ENCODE measurements around the gene CCDC85C.

DNA sequence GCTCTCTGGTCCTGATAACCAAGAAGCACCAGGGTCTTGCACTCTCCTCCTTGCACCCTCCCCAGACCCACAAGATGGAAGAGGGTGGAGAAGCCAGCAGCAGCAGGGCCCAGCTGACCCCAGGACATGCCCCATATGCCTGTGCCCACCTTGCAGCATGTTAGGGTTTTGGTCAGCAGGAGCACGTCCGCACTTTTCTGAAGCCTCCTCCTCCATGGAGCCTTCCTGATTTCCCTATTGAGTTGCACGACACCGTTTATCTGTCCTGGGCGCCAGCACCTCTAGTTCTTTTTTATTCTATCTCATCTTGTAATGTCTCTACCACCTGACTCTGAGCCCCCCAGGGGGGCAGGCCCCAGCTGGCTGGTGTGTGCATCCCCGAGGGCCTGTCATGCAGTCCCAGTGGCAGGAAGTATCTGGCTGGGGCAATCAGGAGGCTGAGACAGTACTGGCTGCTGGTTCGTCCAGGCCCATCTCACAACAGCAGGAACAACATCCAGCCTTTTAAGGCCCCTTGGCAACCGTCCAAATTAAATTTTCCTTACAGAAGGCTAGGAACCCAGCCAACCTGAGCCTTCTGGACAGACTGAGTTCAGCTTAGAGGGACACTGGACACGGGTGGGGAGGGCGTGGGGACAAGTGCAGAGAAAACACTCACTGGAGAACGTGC is 39.6 kb downstream of the CCDC85C start:
- TF ChIP-seq PAX5 (IDR thresholded peaks at IDR 0.05; ENCODE audit: insufficient read depth, low read length, severe bottlenecking) (no peak), POLR2A (IDR thresholded peaks at IDR 0.05; ENCODE audit: low read depth, low read length) (no peak)

Data from GM12891 (cell line).